A549 treated with Hydrocortisone at 1 μM for 4 hours (cell line): ENCODE data around the gene OR3A1. TPM values are rescaled to one million over a fixed set of nuclear protein-coding genes. Genes with fewer than 3 reads are reported as not detected.

ENCODE experiments used
- total RNA-seq: library from RNA; stranded (reverse); fragments of 200-300 nt; extraction: Qiagen RNA extraction; gene quantifications from 5 replicates; pipeline ENCODE4 v1.2.3, GENCODE V29; 2022

The OR3A1 gene, protein sequence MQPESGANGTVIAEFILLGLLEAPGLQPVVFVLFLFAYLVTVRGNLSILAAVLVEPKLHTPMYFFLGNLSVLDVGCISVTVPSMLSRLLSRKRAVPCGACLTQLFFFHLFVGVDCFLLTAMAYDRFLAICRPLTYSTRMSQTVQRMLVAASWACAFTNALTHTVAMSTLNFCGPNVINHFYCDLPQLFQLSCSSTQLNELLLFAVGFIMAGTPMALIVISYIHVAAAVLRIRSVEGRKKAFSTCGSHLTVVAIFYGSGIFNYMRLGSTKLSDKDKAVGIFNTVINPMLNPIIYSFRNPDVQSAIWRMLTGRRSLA
- not detected in 5 replicates for total RNA-seq

DNA sequence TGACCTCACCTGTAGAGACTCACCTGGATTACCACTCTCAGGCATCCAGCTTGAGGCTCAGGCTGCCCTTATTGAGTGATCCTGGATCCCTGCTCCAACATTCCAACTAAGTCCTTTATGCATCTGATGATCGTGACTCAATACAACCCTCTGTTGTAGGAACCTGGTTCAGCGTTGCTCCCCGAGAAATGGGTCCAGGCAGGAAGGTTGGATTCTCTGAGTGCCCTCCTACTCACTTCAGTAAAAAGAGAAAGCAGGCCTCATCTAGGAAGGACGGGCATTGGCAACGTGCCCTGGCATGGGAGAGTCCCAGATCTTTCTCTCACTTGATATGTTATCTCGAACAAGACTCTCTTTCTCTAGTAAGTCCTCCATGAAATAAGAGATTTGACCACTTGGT is at the start of gene OR3A1:
Gene OR3A1 (minus strand): TSS at position 101 of the 400 bp plus-strand sequence. CDS start 5,778 bp downstream, outside the sequence.

Other genes starting within 250 kb of the OR3A1 start
- not detected in 5 replicates for gene OR1D5, start 234.8 kb downstream of the OR3A1 start, total RNA-seq
- not detected in 5 replicates for gene OR1D2, start 193.9 kb downstream of the OR3A1 start, total RNA-seq
- gene OR1G1, start 170.8 kb downstream of the OR3A1 start, total RNA-seq: not detected in 5 replicates
- not detected in 5 replicates for gene OR1A2, start 100.8 kb downstream of the OR3A1 start, total RNA-seq
- gene OR1A1, start 90.7 kb downstream of the OR3A1 start, total RNA-seq: not detected in 5 replicates
- not detected in 5 replicates for gene OR3A2, start 87.9 kb upstream of the OR3A1 start, total RNA-seq
- gene OR1E1, start 100.0 kb upstream of the OR3A1 start, total RNA-seq: not detected in 5 replicates
- gene OR3A3, start 113.0 kb upstream of the OR3A1 start, total RNA-seq: not detected in 5 replicates
- not detected in 5 replicates for gene OR1E2, start 135.5 kb upstream of the OR3A1 start, total RNA-seq
- gene SPATA22, start 173.5 kb upstream of the OR3A1 start, total RNA-seq: not detected in 5 replicates
- gene ASPA, start 177.6 kb upstream of the OR3A1 start, total RNA-seq: not detected in 5 replicates